ENCODE measurements around the gene TNS3. TPM values are rescaled to one million over a fixed set of nuclear protein-coding genes. Genes with fewer than 3 reads are reported as not detected.

Gene TNS3
- total RNA-seq, 1 donor from 2014 or later = 120 TPM

DNA sequence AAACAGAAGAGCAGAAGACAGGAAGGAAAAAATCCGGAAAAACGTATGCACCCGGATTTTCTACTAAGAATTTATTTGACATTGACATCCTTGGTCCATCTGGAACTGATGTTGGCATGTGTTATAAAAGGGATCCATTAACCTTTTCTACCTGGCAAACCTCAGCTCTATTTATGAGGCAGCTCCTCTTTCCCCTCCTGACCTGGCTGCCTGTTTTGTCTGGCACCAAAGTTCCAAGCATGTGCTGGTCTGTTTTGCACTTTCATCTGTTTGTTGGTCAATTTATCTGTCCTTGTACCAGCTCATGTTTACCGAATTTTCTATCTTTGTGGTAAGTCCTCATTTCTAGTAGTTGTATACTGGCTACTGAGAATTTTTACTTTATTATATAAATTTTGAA is 258.0 kb downstream of the TNS3 start:
- Mint-ChIP-seq H3K27me3 (no peaks in the 10 kb centered on the region), H3K27ac (no peak overlapping the region), H3K4me3 (ENCODE audit: low read depth) (no peak overlapping the region), H3K36me3 (ENCODE audit: insufficient read depth) (peaks cover 28% of the 10 kb centered on the region), H3K9me3 (ENCODE audit: low read depth) (no peaks in the 10 kb centered on the region), H3K4me1 (ENCODE audit: low read depth) (peaks cover 32% of the 10 kb centered on the region)
- TF ChIP-seq, protein P1, sequence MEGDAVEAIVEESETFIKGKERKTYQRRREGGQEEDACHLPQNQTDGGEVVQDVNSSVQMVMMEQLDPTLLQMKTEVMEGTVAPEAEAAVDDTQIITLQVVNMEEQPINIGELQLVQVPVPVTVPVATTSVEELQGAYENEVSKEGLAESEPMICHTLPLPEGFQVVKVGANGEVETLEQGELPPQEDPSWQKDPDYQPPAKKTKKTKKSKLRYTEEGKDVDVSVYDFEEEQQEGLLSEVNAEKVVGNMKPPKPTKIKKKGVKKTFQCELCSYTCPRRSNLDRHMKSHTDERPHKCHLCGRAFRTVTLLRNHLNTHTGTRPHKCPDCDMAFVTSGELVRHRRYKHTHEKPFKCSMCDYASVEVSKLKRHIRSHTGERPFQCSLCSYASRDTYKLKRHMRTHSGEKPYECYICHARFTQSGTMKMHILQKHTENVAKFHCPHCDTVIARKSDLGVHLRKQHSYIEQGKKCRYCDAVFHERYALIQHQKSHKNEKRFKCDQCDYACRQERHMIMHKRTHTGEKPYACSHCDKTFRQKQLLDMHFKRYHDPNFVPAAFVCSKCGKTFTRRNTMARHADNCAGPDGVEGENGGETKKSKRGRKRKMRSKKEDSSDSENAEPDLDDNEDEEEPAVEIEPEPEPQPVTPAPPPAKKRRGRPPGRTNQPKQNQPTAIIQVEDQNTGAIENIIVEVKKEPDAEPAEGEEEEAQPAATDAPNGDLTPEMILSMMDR (IDR thresholded peaks at IDR 0.05; ENCODE audit: unreplicated experiment) = no peak
- no peak for DNase-seq (ENCODE audit: low spot score, unreplicated experiment)

GRCh38 chr7:47322731-47323130 is 259.2 kb downstream of the TNS3 start:
- no peaks in the 10 kb centered on the region for H3K27me3 Mint-ChIP-seq
- H3K27ac Mint-ChIP-seq = peak overlapping the region; percentile 20
- peaks cover 35% of the 10 kb centered on the region for H3K36me3 Mint-ChIP-seq (ENCODE audit: insufficient read depth)
- no peak overlapping the region for H3K4me3 Mint-ChIP-seq (ENCODE audit: low read depth)
- no peak for DNase-seq (ENCODE audit: low spot score, unreplicated experiment)
- peaks cover 20% of the 10 kb centered on the region for H3K4me1 Mint-ChIP-seq (ENCODE audit: low read depth)
- TF ChIP-seq, protein P1 (IDR thresholded peaks at IDR 0.05; ENCODE audit: unreplicated experiment) = no peak
- H3K9me3 Mint-ChIP-seq (ENCODE audit: low read depth) = no peaks in the 10 kb centered on the region

DNA sequence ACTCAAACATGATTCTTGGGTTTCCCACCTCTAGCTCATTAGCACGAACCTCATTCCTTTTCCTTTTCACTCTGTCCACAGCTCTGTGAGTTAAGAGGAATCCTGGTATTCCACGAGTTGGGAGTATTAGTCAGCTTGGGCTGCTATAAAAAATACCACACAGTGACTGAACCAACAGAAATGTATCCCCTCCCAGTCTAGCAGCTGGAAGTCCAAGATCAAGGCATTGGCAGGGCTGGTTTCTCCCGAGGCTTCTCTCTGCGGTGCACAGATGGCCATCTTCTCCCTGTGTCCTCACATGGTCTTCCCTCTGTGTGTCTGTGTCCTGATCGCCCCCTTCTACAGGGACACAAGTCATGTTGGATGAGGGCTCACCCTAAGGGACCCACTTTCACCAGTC is 261.6 kb downstream of the TNS3 start:
- TF ChIP-seq, protein P1 (IDR thresholded peaks at IDR 0.05; ENCODE audit: unreplicated experiment) = no peak
- Mint-ChIP-seq H3K4me3 (ENCODE audit: low read depth) (no peak overlapping the region), H3K9me3 (ENCODE audit: low read depth) (no peaks in the 10 kb centered on the region), H3K27ac (no peak overlapping the region), H3K27me3 (no peaks in the 10 kb centered on the region), H3K36me3 (ENCODE audit: insufficient read depth) (peaks cover 38% of the 10 kb centered on the region), H3K4me1 (ENCODE audit: low read depth) (peaks cover 12% of the 10 kb centered on the region)
- DNase-seq (ENCODE audit: low spot score, unreplicated experiment) = no peak

DNA sequence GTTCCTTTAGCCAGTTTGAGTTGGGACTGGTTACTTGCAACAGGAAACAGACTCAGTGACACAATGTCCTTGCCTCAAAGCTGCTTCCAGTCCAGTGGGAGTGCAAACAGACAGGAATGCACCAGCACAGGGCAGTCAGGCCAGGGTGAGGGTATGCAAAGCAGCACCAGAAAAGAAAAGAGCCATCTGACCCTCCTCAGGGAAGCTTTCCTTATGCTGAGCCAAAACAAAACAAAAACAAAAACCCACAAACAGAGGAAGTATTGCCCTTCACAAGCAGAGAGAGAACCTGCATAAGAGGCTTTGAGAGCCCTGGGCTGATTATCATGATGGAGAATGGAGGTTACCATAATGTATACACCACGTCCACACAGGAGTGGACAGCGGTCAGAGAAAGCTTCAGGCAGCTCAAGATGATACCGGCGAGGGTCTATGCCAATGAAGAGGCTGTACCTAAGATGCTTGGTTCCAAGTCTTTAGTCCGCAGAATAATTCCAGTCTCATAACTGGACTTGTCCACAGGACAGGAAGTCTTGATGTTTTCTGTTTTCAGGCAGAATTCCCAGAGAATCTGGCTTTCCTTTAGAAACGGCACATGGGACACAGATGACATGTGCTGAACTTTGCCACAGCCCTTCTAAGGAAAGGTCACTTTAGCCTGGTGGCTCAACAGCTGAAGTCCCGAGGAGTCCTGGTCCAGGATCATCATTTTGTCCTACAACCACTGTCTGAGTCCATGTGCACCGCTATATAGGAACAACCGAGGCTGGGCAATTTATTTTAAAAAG is 263.3 kb downstream of the TNS3 start:
- Mint-ChIP-seq H3K36me3 (ENCODE audit: insufficient read depth) (peaks cover 34% of the 10 kb centered on the region), H3K4me3 (ENCODE audit: low read depth) (no peak overlapping the region), H3K9me3 (ENCODE audit: low read depth) (no peaks in the 10 kb centered on the region), H3K27me3 (no peaks in the 10 kb centered on the region), H3K4me1 (ENCODE audit: low read depth) (peaks cover 21% of the 10 kb centered on the region), H3K27ac (no peak overlapping the region)
- DNase-seq (ENCODE audit: low spot score, unreplicated experiment) = no peak
- TF ChIP-seq, protein P1 (IDR thresholded peaks at IDR 0.05; ENCODE audit: unreplicated experiment) = no peak

- peaks cover 30% of the 10 kb centered on the region for H3K36me3 Mint-ChIP-seq (ENCODE audit: insufficient read depth)
- TF ChIP-seq, protein P1 (IDR thresholded peaks at IDR 0.05; ENCODE audit: unreplicated experiment) = no peak
- H3K27ac Mint-ChIP-seq = peak overlapping the region; percentile 56
- no peak for DNase-seq (ENCODE audit: low spot score, unreplicated experiment)
- H3K4me1 Mint-ChIP-seq (ENCODE audit: low read depth) = peaks cover 29% of the 10 kb centered on the region
- H3K27me3 Mint-ChIP-seq = no peaks in the 10 kb centered on the region
- H3K4me3 Mint-ChIP-seq (ENCODE audit: low read depth) = no peak overlapping the region
- no peaks in the 10 kb centered on the region for H3K9me3 Mint-ChIP-seq (ENCODE audit: low read depth)
Measured at GRCh38 chr7:47317487-47317886, 264.4 kb downstream of the TNS3 start.

Measured in progenitor cell of endocrine pancreas (in vitro differentiated cells).